H9 (cell line): ENCODE results near the gene KIRREL3. TPM values are rescaled to one million over a fixed set of nuclear protein-coding genes. Genes with fewer than 3 reads are reported as not detected.
"Not testable (repeated sequence)": the region's sequence is repeated elsewhere in the genome, so short reads cannot be mapped to it uniquely, and the experiment has no call there.

Experiments used
- DNase-seq: peaks from one replicate; pipeline ENCODE4 v3.0.0-alpha.2; 2017
- H2AFZ ChIP-seq: one replicate; pipeline ENCODE4 v1.6.1; 2013; ENCODE audit warnings: mild to moderate bottlenecking, low read length, control low read depth, moderate library complexity
- H2AK5ac ChIP-seq: 2 replicates; pipeline ENCODE4 v1.6.1; 2013; ENCODE audit warnings: low read length, control low read depth, mixed read lengths; ENCODE audit not compliant: insufficient read length
- H2BK120ac ChIP-seq: one replicate; pipeline ENCODE4 v1.6.1; 2013; ENCODE audit warnings: low read depth, mild to moderate bottlenecking, low read length, control low read depth, inconsistent platforms; ENCODE audit not compliant: poor library complexity, severe bottlenecking
- H2BK12ac ChIP-seq: 2 replicates; pipeline ENCODE4 v1.6.1; 2013; ENCODE audit warnings: low read length, control low read depth, mixed read lengths, low read depth; ENCODE audit not compliant: insufficient read length
- H2BK15ac ChIP-seq: 2 replicates; pipeline ENCODE4 v1.6.1; 2013; ENCODE audit warnings: low read depth, low read length, control low read depth
- H2BK20ac ChIP-seq: one replicate; pipeline ENCODE4 v1.6.1; 2013; ENCODE audit warnings: low read depth, mild to moderate bottlenecking, low read length, control low read depth, inconsistent platforms; ENCODE audit not compliant: poor library complexity, severe bottlenecking
- H2BK5ac ChIP-seq: 2 replicates; pipeline ENCODE4 v1.6.1; 2013; ENCODE audit warnings: low read length, control low read depth, mixed read lengths; ENCODE audit not compliant: insufficient read length
- H3K14ac ChIP-seq: 2 replicates; pipeline ENCODE4 v1.6.1; 2013; ENCODE audit warnings: low read length, control low read depth; ENCODE audit not compliant: insufficient read depth
- H3K18ac ChIP-seq: 2 replicates; pipeline ENCODE4 v1.6.1; 2013; ENCODE audit warnings: low read depth, mild to moderate bottlenecking, mixed read lengths, low read length, control low read depth; ENCODE audit not compliant: insufficient read length
- H3K23ac ChIP-seq: 2 replicates; pipeline ENCODE4 v1.6.1; 2013; ENCODE audit warnings: low read length, control low read depth, mixed read lengths, low read depth; ENCODE audit not compliant: insufficient read length
- H3K23me2 ChIP-seq: 2 replicates; pipeline ENCODE4 v1.6.1; 2013; ENCODE audit warnings: low read depth, mild to moderate bottlenecking, mixed read lengths, low read length, control low read depth; ENCODE audit not compliant: insufficient read length, poor library complexity, severe bottlenecking
- H3K27ac ChIP-seq: 2 replicates; pipeline ENCODE4 v1.5.1; 2013; ENCODE audit warnings: low read length, control low read depth, mixed read lengths, low read depth; ENCODE audit not compliant: insufficient read length
- H3K27me3 ChIP-seq: 2 replicates; pipeline ENCODE4 v1.6.1; 2013; ENCODE audit warnings: low read length, control low read depth, inconsistent platforms; ENCODE audit not compliant: insufficient read depth
- H3K4ac ChIP-seq: 2 replicates; pipeline ENCODE4 v1.6.1; 2013; ENCODE audit warnings: low read depth, mild to moderate bottlenecking, control low read depth, inconsistent platforms, low read length, moderate library complexity
- H3K4me1 ChIP-seq: 2 replicates; pipeline ENCODE4 v1.6.1; 2013; ENCODE audit warnings: low read length, control low read depth, inconsistent platforms; ENCODE audit not compliant: insufficient read depth
- H3K4me2 ChIP-seq: 2 replicates; pipeline ENCODE4 v1.6.1; 2013; ENCODE audit warnings: low read length, control low read depth, mixed read lengths; ENCODE audit not compliant: insufficient read length, insufficient read depth
- H3K56ac ChIP-seq: 2 replicates; pipeline ENCODE4 v1.6.1; 2013; ENCODE audit warnings: low read depth, mild to moderate bottlenecking, mixed read lengths, low read length, control low read depth; ENCODE audit not compliant: insufficient read length
- H3K79me1 ChIP-seq: 2 replicates; pipeline ENCODE4 v1.6.1; 2013; ENCODE audit warnings: low read depth, mild to moderate bottlenecking, moderate library complexity, low read length, control low read depth, inconsistent platforms; ENCODE audit not compliant: insufficient read depth, poor library complexity, severe bottlenecking
- H3K79me2 ChIP-seq: 2 replicates; pipeline ENCODE4 v1.6.1; 2013; ENCODE audit warnings: low read length, control low read depth, inconsistent platforms; ENCODE audit not compliant: insufficient read depth
- H3K9ac ChIP-seq: 2 replicates; pipeline ENCODE4 v1.6.1; 2013; ENCODE audit warnings: low read length, control low read depth, mixed read lengths; ENCODE audit not compliant: insufficient read length; ENCODE audit errors: extremely low read depth
- H3K9me3 ChIP-seq: one replicate; pipeline ENCODE4 v1.6.1; 2013; ENCODE audit warnings: low read depth, low read length, inconsistent platforms; ENCODE audit not compliant: control insufficient read depth
- H3T11ph ChIP-seq: one replicate; pipeline ENCODE4 v1.6.1; 2013; ENCODE audit warnings: mild to moderate bottlenecking, low read length, control low read depth, inconsistent platforms
- H4K20me1 ChIP-seq: one replicate; pipeline ENCODE4 v1.6.1; 2013; ENCODE audit not compliant: control insufficient read depth, insufficient read length, insufficient read depth
- H4K5ac ChIP-seq: 2 replicates; pipeline ENCODE4 v1.6.1; 2013; ENCODE audit warnings: low read depth, mild to moderate bottlenecking, mixed read lengths, low read length, control low read depth; ENCODE audit not compliant: insufficient read length
- H4K8ac ChIP-seq: replicated peaks from 2 replicates; pipeline ENCODE4 v1.6.1; 2013; ENCODE audit warnings: low read length, control low read depth, mixed read lengths, low read depth; ENCODE audit not compliant: insufficient read length
- H4K91ac ChIP-seq: 2 replicates; pipeline ENCODE4 v1.6.1; 2013; ENCODE audit warnings: low read depth, mild to moderate bottlenecking, moderate library complexity, mixed read lengths, low read length, control low read depth; ENCODE audit not compliant: insufficient read length
- H3K27ac Mint-ChIP-seq, 3 experiments: 2 replicates in 2 of 3; 3 replicates in 1 of 3; pipeline ENCODE4 v1.8.0; 2020 to 2021; ENCODE audit warnings: mixed read lengths in 3 of 3, mild to moderate bottlenecking in 1 of 3, moderate library complexity in 1 of 3
- H3K27me3 Mint-ChIP-seq: 2 replicates; pipeline ENCODE4 v1.8.0; 2021; ENCODE audit warnings: low read depth, mild to moderate bottlenecking, moderate library complexity, mixed read lengths
- H3K36me3 Mint-ChIP-seq, 3 experiments: 2 replicates in 2 of 3; 3 replicates in 1 of 3; pipeline ENCODE4 v1.8.0; 2020 to 2021; ENCODE audit warnings: low read depth in 3 of 3, mixed read lengths in 3 of 3; ENCODE audit not compliant: insufficient read depth in 1 of 3
- H3K4me1 Mint-ChIP-seq, 2 experiments: 2 replicates each; pipeline ENCODE4 v1.8.0; 2020; ENCODE audit warnings: mixed read lengths in 2 of 2
- H3K4me3 Mint-ChIP-seq, 2 experiments: 2 replicates in 1 of 2; 3 replicates in 1 of 2; pipeline ENCODE4 v1.8.0; 2020 to 2021; ENCODE audit warnings: mild to moderate bottlenecking in 2 of 2, mixed read lengths in 2 of 2, moderate library complexity in 1 of 2
- H3K9me3 Mint-ChIP-seq, 2 experiments: 2 replicates in 1 of 2; 3 replicates in 1 of 2; pipeline ENCODE4 v1.8.0; 2020; ENCODE audit warnings: mild to moderate bottlenecking in 2 of 2, mixed read lengths in 2 of 2, moderate library complexity in 1 of 2
- WGBS: extraction: QIAGEN DNeasy Blood & Tissue Kit; methylation state at CpG from one replicate; pipeline ENCODE4 v1.1.7; 2013; ENCODE audit warnings: missing lambda C conversion rate, low lambda C conversion rate, mixed read lengths; ENCODE audit not compliant: insufficient read length; ENCODE audit errors: extremely low coverage; 5-methylcytosine and 5-hydroxymethylcytosine counted together
- total RNA-seq: library from RNA; stranded (reverse); gene quantifications from 2 replicates; pipeline ENCODE4 v1.2.1, GENCODE V29; 2021

KIRREL3 gene
- total RNA-seq, 1 experiment from 2014 or later, result 0.17 TPM

- H3K56ac ChIP-seq, H2BK5ac ChIP-seq, H3K4ac ChIP-seq, H3K27me3 ChIP-seq, H3K4me2 ChIP-seq, H3K9me3 ChIP-seq, H3K4me3 Mint-ChIP-seq, H4K8ac ChIP-seq, H3K9ac ChIP-seq, H4K20me1 ChIP-seq, H2BK120ac ChIP-seq, H2BK20ac ChIP-seq, H2BK15ac ChIP-seq, H3K18ac ChIP-seq, H3K79me2 ChIP-seq, H3K4me1 ChIP-seq, H3K14ac ChIP-seq, H3K23me2 ChIP-seq, H3K27ac Mint-ChIP-seq, H4K91ac ChIP-seq, H3K9me3 Mint-ChIP-seq, H3T11ph ChIP-seq, H3K23ac ChIP-seq, DNase-seq, H3K36me3 Mint-ChIP-seq, H3K27me3 Mint-ChIP-seq, H4K5ac ChIP-seq, H3K27ac ChIP-seq, H3K79me1 ChIP-seq, H2AFZ ChIP-seq, H2AK5ac ChIP-seq, H2BK12ac ChIP-seq: not testable (repeated sequence)
- H3K4me1 Mint-ChIP-seq, result peaks cover 10 to 12% of the 10 kb centered on the region in 2 experiments
- no CpG with 5 or more reads among the region's 10 CpGs for WGBS
These were observed 618.6 kb downstream of the KIRREL3 start for GRCh38 chr11:126381960-126382359.
